GM12878 (cell line): ENCODE measurements around the gene ZNF506. TPM values are rescaled to one million over a fixed set of nuclear protein-coding genes. Genes with fewer than 3 reads are reported as not detected.
A peak's percentile ranks its signal among the peaks of the same experiment; 100 is the strongest.

ENCODE experiments used
- CBFB ChIP-seq: IDR thresholded peaks from 2 replicates; pipeline ENCODE4 v1.6.1; 2016; ENCODE audit warnings: antibody characterized with exemption, low read depth
- CHD1 ChIP-seq: IDR thresholded peaks from 2 replicates; pipeline ENCODE4 v1.6.1; 2012; ENCODE audit warnings: low read depth, low read length, improper control_type of control experiment
- E2F8 ChIP-seq: fragments of 450-650 bp; IDR thresholded peaks from 2 replicates; pipeline ENCODE4 v1.6.1; 2018; ENCODE audit warnings: mild to moderate bottlenecking, low read depth, moderate library complexity; ENCODE audit not compliant: partially characterized antibody
- GATAD2B ChIP-seq: fragments of 450-650 bp; conservative IDR thresholded peaks from 2 replicates; pipeline ENCODE4 v1.6.1; 2017; ENCODE audit warnings: low read depth, mild to moderate bottlenecking, moderate library complexity
- HCFC1 ChIP-seq: fragments of 150-350 bp; IDR thresholded peaks from 2 replicates; pipeline ENCODE4 v1.6.1; 2014; ENCODE audit warnings: low read length
- HDGF ChIP-seq: fragments of 450-650 bp; IDR thresholded peaks from 2 replicates; pipeline ENCODE4 v1.6.1; 2016; ENCODE audit warnings: antibody characterized with exemption
- JUNB ChIP-seq: IDR thresholded peaks from 2 replicates; pipeline ENCODE4 v1.6.1; 2016; ENCODE audit warnings: antibody characterized with exemption, mild to moderate bottlenecking
- LARP7 ChIP-seq: fragments of 450-650 bp; IDR thresholded peaks from 2 replicates; pipeline ENCODE4 v1.6.1; 2017; ENCODE audit warnings: mild to moderate bottlenecking
- MEF2A ChIP-seq: IDR thresholded peaks from 2 replicates; pipeline ENCODE4 v1.6.1; 2011; ENCODE audit warnings: low read depth, mild to moderate bottlenecking, low read length, moderate library complexity; ENCODE audit not compliant: insufficient read depth
- NBN ChIP-seq: fragments of 450-650 bp; IDR thresholded peaks from 2 replicates; pipeline ENCODE4 v1.6.1; 2016
- NFYB ChIP-seq: IDR thresholded peaks from 2 replicates; pipeline ENCODE4 v1.6.1; 2011; ENCODE audit warnings: low read depth, mild to moderate bottlenecking, low read length, improper control_type of control experiment, moderate library complexity; ENCODE audit not compliant: insufficient read depth
- NRF1 ChIP-seq: conservative IDR thresholded peaks from 2 replicates; pipeline ENCODE4 v1.6.1; 2011; ENCODE audit warnings: mild to moderate bottlenecking, low read depth, low read length, improper control_type of control experiment
- PAX5 ChIP-seq: IDR thresholded peaks from 2 replicates; pipeline ENCODE4 v1.6.1; 2011; ENCODE audit warnings: low read depth, low read length, borderline replicate concordance
- PAX8 ChIP-seq: fragments of 450-650 bp; IDR thresholded peaks from 2 replicates; pipeline ENCODE4 v1.6.1; 2017; ENCODE audit warnings: mild to moderate bottlenecking, moderate library complexity
- POLR2A ChIP-seq: IDR thresholded peaks from 2 replicates; pipeline ENCODE4 v1.6.1; 2011; ENCODE audit warnings: low read depth, mild to moderate bottlenecking, low read length
- POLR2AphosphoS2 ChIP-seq: IDR thresholded peaks from 2 replicates; pipeline ENCODE4 v1.6.1; 2011; ENCODE audit warnings: low read depth, mild to moderate bottlenecking, low read length, improper control_type of control experiment, moderate library complexity
- POLR2AphosphoS5 ChIP-seq: IDR thresholded peaks from 2 replicates; pipeline ENCODE4 v1.6.1; 2011; ENCODE audit warnings: mild to moderate bottlenecking, low read length, inconsistent platforms
- POU2F2 ChIP-seq: IDR thresholded peaks from 3 replicates; pipeline ENCODE4 v1.6.1; 2011; ENCODE audit warnings: low read depth, mild to moderate bottlenecking, low read length, borderline replicate concordance
- SIX5 ChIP-seq: IDR thresholded peaks from 2 replicates; pipeline ENCODE4 v1.6.1; 2011; ENCODE audit warnings: mild to moderate bottlenecking, low read depth, low read length, moderate library complexity; ENCODE audit not compliant: severe bottlenecking
- SMARCA5 ChIP-seq: fragments of 450-650 bp; IDR thresholded peaks from 2 replicates; pipeline ENCODE4 v1.6.1; 2017; ENCODE audit warnings: mild to moderate bottlenecking
- SMC3 ChIP-seq: IDR thresholded peaks from 2 replicates; pipeline ENCODE4 v1.6.1; 2011; ENCODE audit warnings: low read length, improper control_type of control experiment, borderline replicate concordance
- SREBF1 ChIP-seq: IDR thresholded peaks from 2 replicates; pipeline ENCODE4 v1.6.1; 2012; ENCODE audit warnings: mild to moderate bottlenecking, low read length
- TARDBP ChIP-seq: IDR thresholded peaks from 2 replicates; pipeline ENCODE4 v1.6.1; 2016; ENCODE audit warnings: borderline replicate concordance
- TCF3 ChIP-seq: IDR thresholded peaks from 2 replicates; pipeline ENCODE4 v1.6.1; 2012; ENCODE audit warnings: low read depth, mild to moderate bottlenecking, low read length, borderline replicate concordance; ENCODE audit not compliant: insufficient read depth
- USF1 ChIP-seq: IDR thresholded peaks from 2 replicates; pipeline ENCODE4 v1.6.1; 2011; ENCODE audit warnings: borderline replicate concordance, low read depth, mild to moderate bottlenecking, moderate library complexity, mixed read lengths, low read length; ENCODE audit not compliant: insufficient read depth; ENCODE audit errors: extremely low read length
- WRNIP1 ChIP-seq: IDR thresholded peaks from 2 replicates; pipeline ENCODE4 v1.6.1; 2011; ENCODE audit warnings: low read depth, low read length, improper control_type of control experiment, borderline replicate concordance
- YY1 ChIP-seq: IDR thresholded peaks from 2 replicates; pipeline ENCODE4 v1.6.1; 2011; ENCODE audit warnings: low read depth, mild to moderate bottlenecking, low read length
- ZNF274 ChIP-seq: IDR thresholded peaks from one replicate; pipeline ENCODE4 v1.8.0; 2011; ENCODE audit not compliant: insufficient read length, insufficient read depth
- polyA plus RNA-seq, 11 experiments: library from polyadenylated mRNA; depleted of rRNA in 4 of 11; unstranded in 6 of 11; stranded (reverse) in 5 of 11; fragments of >200 nt; fragmentation: Nextera tagmentation in 4 of 11; fragmentation: Illumina TruSeq in 1 of 11; extraction: Ambion mirVana in 4 of 11; extraction: Trizol in 1 of 11; gene quantifications; 1 replicate in 1 of 11; 2 replicates in 10 of 11; pipeline versions ENCODE4 v1.2.1 to v1.2.3, GENCODE V29; 2011 to 2016; ENCODE audit warnings: inconsistent platforms in 2 of 11, missing spikeins in 2 of 11, low read depth in 1 of 11
- total RNA-seq, 4 experiments: library from RNA; depleted of rRNA in 3 of 4; stranded (reverse); fragments of >200 nt in 3 of 4; fragmentation: Illumina TruSeq in 1 of 4; extraction: Trizol in 1 of 4; gene quantifications; 2 replicates each; pipeline versions ENCODE4 v1.2.1 to v1.2.3, GENCODE V29; 2013 to 2021
- TF ChIP-seq, protein P1 (sequence below): fragments of 150-350 bp; IDR thresholded peaks from 2 replicates; pipeline ENCODE4 v1.6.1; 2014; ENCODE audit warnings: mild to moderate bottlenecking, low read depth, low read length

Gene ZNF506
- total and polyA plus RNA-seq, 10 of the 15 experiments (the other 5 are each of a cell fraction or from before 2014, with no cell fraction given): 3.5 to 12.0 (median 7.9) TPM

DNA sequence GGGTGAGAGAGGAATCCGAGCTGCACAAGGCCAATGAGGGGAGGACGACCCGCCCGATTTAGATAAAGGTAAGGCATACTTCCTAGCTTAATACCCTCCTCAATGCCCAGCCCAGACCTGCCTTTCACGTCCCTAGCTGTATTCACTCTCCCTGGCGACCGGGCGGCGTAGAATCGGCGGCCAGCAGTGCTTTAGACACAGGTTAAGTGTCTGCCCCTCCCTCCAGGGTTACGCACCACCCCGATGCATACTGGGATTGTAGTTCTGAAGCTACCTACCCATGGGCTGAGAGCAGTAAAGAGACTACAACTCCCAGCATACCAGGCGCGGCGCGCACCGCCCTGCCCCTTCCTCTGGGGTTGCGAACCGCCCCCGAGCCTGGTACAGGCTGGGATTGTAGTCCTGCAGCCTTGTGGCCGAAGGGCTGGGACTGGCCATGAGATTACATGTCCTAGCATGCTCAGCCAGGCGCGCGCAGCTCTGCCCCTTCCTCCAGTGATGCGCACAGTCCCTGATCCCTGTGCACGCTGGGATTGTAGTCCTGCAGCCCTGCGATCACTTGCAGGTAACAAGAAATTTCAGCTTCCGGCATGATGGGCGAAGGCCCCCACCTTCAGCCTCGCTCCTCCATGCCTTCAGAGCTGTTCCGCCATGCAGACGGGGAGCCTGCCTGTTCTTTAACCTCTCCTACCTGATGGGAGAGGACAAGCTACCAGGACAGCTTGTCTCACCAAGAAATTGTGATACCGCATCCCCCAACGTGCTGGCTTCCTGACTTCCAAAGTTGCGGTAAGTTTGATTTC lies 45.1 kb downstream of the ZNF506 start (continued):
- TF ChIP-seq JUNB (no peak), CBFB (peak; percentile 58; the same call in 1 of the 2 replicates), TARDBP (peak; percentile 76; the same call in 1 of the 2 replicates), ZNF274 (no peak), PAX5 (peak; percentile 55; the same call in 1 of the 2 replicates), POLR2AphosphoS2 (peak; percentile 77; the same call in 1 of the 2 replicates), HCFC1 (peak; percentile 98), SIX5 (peak; percentile 95), POU2F2 (peak; percentile 81), GATAD2B (peak; percentile 16; the same call in 1 of the 2 replicates), YY1 (peak; percentile 76), WRNIP1 (no peak), CHD1 (0 out of 2 replicates have a peak, but pooled peaks have one; percentile 86), TCF3 (no peak), MEF2A (no peak), SMARCA5 (no peak), SREBF1 (peak; percentile 68; the same call in 1 of the 2 replicates), E2F8 (no peak), POLR2AphosphoS5 (peak; percentile 74), NFYB (0 out of 2 replicates have a peak, but pooled peaks have one; percentile 12), PAX8 (no peak), SMC3 (no peak), POLR2A (peak; percentile 77), NRF1 (peak; percentile 37), HDGF (peak; percentile 95), USF1 (no peak), LARP7 (peak; percentile 48), NBN (peak; percentile 62)
- TF ChIP-seq, protein P1, sequence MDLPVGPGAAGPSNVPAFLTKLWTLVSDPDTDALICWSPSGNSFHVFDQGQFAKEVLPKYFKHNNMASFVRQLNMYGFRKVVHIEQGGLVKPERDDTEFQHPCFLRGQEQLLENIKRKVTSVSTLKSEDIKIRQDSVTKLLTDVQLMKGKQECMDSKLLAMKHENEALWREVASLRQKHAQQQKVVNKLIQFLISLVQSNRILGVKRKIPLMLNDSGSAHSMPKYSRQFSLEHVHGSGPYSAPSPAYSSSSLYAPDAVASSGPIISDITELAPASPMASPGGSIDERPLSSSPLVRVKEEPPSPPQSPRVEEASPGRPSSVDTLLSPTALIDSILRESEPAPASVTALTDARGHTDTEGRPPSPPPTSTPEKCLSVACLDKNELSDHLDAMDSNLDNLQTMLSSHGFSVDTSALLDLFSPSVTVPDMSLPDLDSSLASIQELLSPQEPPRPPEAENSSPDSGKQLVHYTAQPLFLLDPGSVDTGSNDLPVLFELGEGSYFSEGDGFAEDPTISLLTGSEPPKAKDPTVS: no peak
